Karpas-422 (cell line): ENCODE results near the gene GNG8. TPM values are rescaled to one million over a fixed set of nuclear protein-coding genes. Genes with fewer than 3 reads are reported as not detected.
"Not testable (repeated sequence)": the region's sequence is repeated elsewhere in the genome, so short reads cannot be mapped to it uniquely, and the experiment has no call there.

Experiments used
- DNase-seq: peaks from one replicate; pipeline ENCODE4 v3.0.0-alpha.2; 2015
- H2AFZ ChIP-seq: fragments of 200-600 bp; sonication (generic); 2 replicates; pipeline ENCODE4 v1.6.1; 2014; ENCODE audit warnings: antibody characterized with exemption, low read length, mixed read lengths
- H3K27ac ChIP-seq: fragments of 200-600 bp; sonication (generic); 2 replicates; pipeline ENCODE4 v1.5.1; 2014; ENCODE audit warnings: mild to moderate bottlenecking, low read length, moderate library complexity
- H3K27me3 ChIP-seq: fragments of 200-600 bp; sonication (generic); 2 replicates; pipeline ENCODE4 v1.6.1; 2014; ENCODE audit warnings: low read length, mixed read lengths
- H3K36me3 ChIP-seq: fragments of 200-600 bp; sonication (generic); 2 replicates; pipeline ENCODE4 v1.6.1; 2014; ENCODE audit warnings: low read length, mixed read lengths; ENCODE audit not compliant: insufficient read depth
- H3K4me1 ChIP-seq: fragments of 200-600 bp; sonication (generic); 2 replicates; pipeline ENCODE4 v1.6.1; 2014; ENCODE audit warnings: mild to moderate bottlenecking, low read length, mixed read lengths
- H3K4me2 ChIP-seq: fragments of 200-600 bp; sonication (generic); 2 replicates; pipeline ENCODE4 v1.6.1; 2014; ENCODE audit warnings: low read length, low read depth, mild to moderate bottlenecking; ENCODE audit not compliant: poor library complexity, severe bottlenecking
- H3K4me3 ChIP-seq: fragments of 200-600 bp; sonication (generic); 2 replicates; pipeline ENCODE4 v1.5.1; 2014; ENCODE audit warnings: mild to moderate bottlenecking, antibody characterized with exemption, low read length, mixed read lengths
- H3K79me2 ChIP-seq: fragments of 200-600 bp; sonication (generic); 2 replicates; pipeline ENCODE4 v1.6.1; 2014; ENCODE audit warnings: mild to moderate bottlenecking, low read length, mixed read lengths
- H3K9ac ChIP-seq: fragments of 200-600 bp; sonication (generic); 2 replicates; pipeline ENCODE4 v1.6.0; 2014; ENCODE audit warnings: low read length
- H3K9me2 ChIP-seq: fragments of 200-600 bp; sonication (generic), shearing (Covaris generic); replicated peaks from 2 replicates; pipeline ENCODE4 v1.6.0; 2014; ENCODE audit warnings: mild to moderate bottlenecking, low read length, moderate library complexity; ENCODE audit not compliant: insufficient read depth
- H3K9me3 ChIP-seq: fragments of 300-700, 200-600 bp; sonication (generic); 2 replicates; pipeline ENCODE4 v1.6.1; 2014; ENCODE audit warnings: low read length, mixed read lengths
- H4K20me1 ChIP-seq: fragments of 200-600 bp; sonication (generic); 2 replicates; pipeline ENCODE4 v1.6.1; 2014; ENCODE audit warnings: mild to moderate bottlenecking, antibody characterized with exemption, low read length, low read depth; ENCODE audit not compliant: insufficient read depth
- total RNA-seq: library from RNA; depleted of rRNA; stranded (reverse); fragments of >200 nt; shearing (Covaris generic); gene quantifications from 2 replicates; pipeline ENCODE4 v1.2.3, GENCODE V29; 2014; ENCODE audit warnings: low replicate concordance

GNG8 gene
- total RNA-seq, 1 experiment from 2014 or later = not detected

DNA sequence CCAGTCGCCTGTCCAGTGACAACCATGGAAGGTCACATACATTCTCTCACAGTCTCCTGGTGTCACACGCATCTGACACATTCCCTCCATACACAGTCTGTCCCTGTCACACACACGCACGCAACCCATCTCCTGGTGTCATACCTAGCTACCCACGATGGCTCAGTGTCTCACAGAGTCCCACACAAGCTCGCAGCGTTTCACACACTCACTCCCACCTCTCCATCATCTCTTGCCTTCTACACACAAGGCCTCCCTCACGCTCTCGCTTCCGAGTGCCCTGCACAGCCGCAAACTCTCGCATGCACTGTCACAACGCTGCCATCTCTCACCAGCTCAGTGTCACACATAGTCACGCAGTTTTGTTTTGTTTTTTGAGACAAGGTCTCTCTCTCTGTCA is 1.2 kb upstream of the GNG8 start:
- H3K36me3 ChIP-seq = no peaks in the 10 kb centered on the region

GRCh38 chr19:46634656-46635218 is 1.3 kb downstream of the GNG8 start:
- Histone ChIP-seq H3K27ac (no peak overlapping the region), H3K4me1 (peaks cover 47% of the 10 kb centered on the region), H3K27me3 (0 out of 2 replicates have a peak, but pooled peaks cover 3% of the 10 kb centered on the region)

More for the DNA sequence above, 1.2 kb upstream of the GNG8 start:
- no peaks in the 10 kb centered on the region for H3K9me3 ChIP-seq
- 0 out of 2 replicates have a peak, but pooled peaks cover 5% of the 10 kb centered on the region for H4K20me1 ChIP-seq
- H2AFZ ChIP-seq = no peak overlapping the region
- no peaks in the 10 kb centered on the region for H3K9me2 ChIP-seq
- no peak for DNase-seq
- no peak overlapping the region for H3K9ac ChIP-seq
- H3K4me1 ChIP-seq = peaks cover 47% of the 10 kb centered on the region
- H3K27me3 ChIP-seq = 0 out of 2 replicates have a peak, but pooled peaks cover 3% of the 10 kb centered on the region
- H3K4me2 ChIP-seq = no peak overlapping the region
- no peak overlapping the region for H3K4me3 ChIP-seq
- H3K79me2 ChIP-seq = no peaks in the 10 kb centered on the region
- H3K27ac ChIP-seq = no peak overlapping the region

DNA sequence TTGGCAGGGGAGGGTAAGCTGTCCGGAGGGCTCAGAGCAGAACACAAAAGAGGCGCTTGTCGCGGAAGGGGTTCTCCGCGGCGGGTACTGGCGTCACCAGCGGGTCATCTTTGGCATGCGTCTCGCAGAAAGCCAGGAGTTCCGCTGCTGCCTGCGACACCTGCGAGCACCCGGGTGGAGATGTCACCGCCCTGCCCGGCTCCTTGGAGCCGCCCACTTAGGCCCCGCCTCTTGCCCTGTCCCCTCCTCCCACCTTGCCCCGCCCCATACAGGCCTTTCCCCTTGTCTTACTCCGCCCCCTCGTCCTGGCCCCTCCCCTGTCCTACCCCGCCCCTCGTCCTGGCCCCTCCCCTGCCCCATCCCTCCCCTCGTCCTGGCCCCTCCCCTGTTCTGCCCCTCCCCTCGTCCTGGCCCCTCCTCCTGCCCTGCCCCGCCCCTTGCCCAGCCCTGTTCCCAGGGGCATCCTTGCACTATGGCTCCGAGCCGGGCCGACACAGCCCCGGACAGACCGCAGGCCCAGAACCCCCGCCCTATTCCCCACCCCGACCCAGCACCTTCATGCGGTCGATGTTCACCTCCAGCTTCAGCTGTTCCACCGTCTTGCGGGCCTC is 1.9 kb downstream of the GNG8 start:
- Histone ChIP-seq H3K79me2 (no peaks in the 10 kb centered on the region), H3K9ac (no peak overlapping the region), H3K9me2 (no peaks in the 10 kb centered on the region), H3K4me3 (no peak overlapping the region; the same call in 1 of the 2 replicates), H3K9me3 (no peaks in the 10 kb centered on the region), H3K4me2 (peak overlapping the region; percentile 57), H2AFZ (no peak overlapping the region), H3K4me1 (peaks cover 42% of the 10 kb centered on the region), H3K27ac (no peak overlapping the region), H3K36me3 (no peaks in the 10 kb centered on the region), H4K20me1 (no peaks in the 10 kb centered on the region), H3K27me3 (0 out of 2 replicates have a peak, but pooled peaks cover 3% of the 10 kb centered on the region)
- peak; percentile 92 for DNase-seq

More at GRCh38 chr19:46634656-46635218, 1.3 kb downstream of the GNG8 start:
- H2AFZ ChIP-seq = no peak overlapping the region
- no peak overlapping the region; the same call in 1 of the 2 replicates for H3K4me3 ChIP-seq
- no peaks in the 10 kb centered on the region for H3K79me2 ChIP-seq
- no peaks in the 10 kb centered on the region for H3K9me3 ChIP-seq
- DNase-seq = peak; percentile 50
- 0 out of 2 replicates have a peak, but pooled peaks cover 4% of the 10 kb centered on the region for H4K20me1 ChIP-seq
- peak overlapping the region; percentile 57 for H3K4me2 ChIP-seq
- no peak overlapping the region for H3K9ac ChIP-seq
- H3K9me2 ChIP-seq = no peaks in the 10 kb centered on the region
- H3K36me3 ChIP-seq = no peaks in the 10 kb centered on the region

GRCh38 chr19:46633130-46633529 is 2.9 kb downstream of the GNG8 start:
- no peak overlapping the region for H3K27ac ChIP-seq
- no peak for DNase-seq
- 0 out of 2 replicates have a peak, but pooled peaks cover 2% of the 10 kb centered on the region for H3K27me3 ChIP-seq
- H3K4me2 ChIP-seq = no peak overlapping the region
- no peaks in the 10 kb centered on the region for H3K9me2 ChIP-seq
- no peaks in the 10 kb centered on the region for H3K9me3 ChIP-seq
- no peak overlapping the region for H2AFZ ChIP-seq
- peaks cover 32% of the 10 kb centered on the region for H3K4me1 ChIP-seq
- H3K36me3 ChIP-seq = no peaks in the 10 kb centered on the region
- no peak overlapping the region for H3K4me3 ChIP-seq
- H4K20me1 ChIP-seq = no peaks in the 10 kb centered on the region
- H3K79me2 ChIP-seq = no peaks in the 10 kb centered on the region
- H3K9ac ChIP-seq = no peak overlapping the region

GRCh38 chr19:46631481-46631880 is 4.5 kb downstream of the GNG8 start:
- no peaks in the 10 kb centered on the region for H3K36me3 ChIP-seq
- no peak overlapping the region for H3K4me3 ChIP-seq
- peaks cover 28% of the 10 kb centered on the region for H3K4me1 ChIP-seq
- H2AFZ ChIP-seq = no peak overlapping the region
- no peaks in the 10 kb centered on the region for H3K9me3 ChIP-seq
- H3K27ac ChIP-seq = no peak overlapping the region
- H3K27me3 ChIP-seq = no peaks in the 10 kb centered on the region
- no peak overlapping the region for H3K9ac ChIP-seq
- no peaks in the 10 kb centered on the region for H3K79me2 ChIP-seq
- no peaks in the 10 kb centered on the region for H4K20me1 ChIP-seq
- no peak overlapping the region for H3K4me2 ChIP-seq
- H3K9me2 ChIP-seq = no peaks in the 10 kb centered on the region
- no peak for DNase-seq

GRCh38 chr19:46630586-46631205 is 5.3 kb downstream of the GNG8 start:
- Histone ChIP-seq H3K36me3 (no peaks in the 10 kb centered on the region), H2AFZ (no peak overlapping the region), H3K4me2 (no peak overlapping the region), H3K9me3 (no peaks in the 10 kb centered on the region), H4K20me1 (no peaks in the 10 kb centered on the region), H3K27me3 (no peaks in the 10 kb centered on the region), H3K79me2 (no peaks in the 10 kb centered on the region), H3K4me1 (peaks cover 20% of the 10 kb centered on the region), H3K9me2 (no peaks in the 10 kb centered on the region), H3K27ac (no peak overlapping the region), H3K4me3 (no peak overlapping the region), H3K9ac (no peak overlapping the region)
- no peak for DNase-seq

- Histone ChIP-seq H3K27ac (no peak overlapping the region), H3K4me1 (peaks cover 12% of the 10 kb centered on the region), H3K4me3 (no peak overlapping the region), H4K20me1 (no peaks in the 10 kb centered on the region), H3K9me2 (no peaks in the 10 kb centered on the region), H3K9me3 (no peaks in the 10 kb centered on the region), H2AFZ (no peak overlapping the region), H3K27me3 (no peaks in the 10 kb centered on the region), H3K9ac (no peak overlapping the region), H3K4me2 (no peak overlapping the region), H3K79me2 (no peaks in the 10 kb centered on the region), H3K36me3 (no peaks in the 10 kb centered on the region)
- no peak for DNase-seq
Measured at GRCh38 chr19:46629546-46630025, 6.4 kb downstream of the GNG8 start.

DNA sequence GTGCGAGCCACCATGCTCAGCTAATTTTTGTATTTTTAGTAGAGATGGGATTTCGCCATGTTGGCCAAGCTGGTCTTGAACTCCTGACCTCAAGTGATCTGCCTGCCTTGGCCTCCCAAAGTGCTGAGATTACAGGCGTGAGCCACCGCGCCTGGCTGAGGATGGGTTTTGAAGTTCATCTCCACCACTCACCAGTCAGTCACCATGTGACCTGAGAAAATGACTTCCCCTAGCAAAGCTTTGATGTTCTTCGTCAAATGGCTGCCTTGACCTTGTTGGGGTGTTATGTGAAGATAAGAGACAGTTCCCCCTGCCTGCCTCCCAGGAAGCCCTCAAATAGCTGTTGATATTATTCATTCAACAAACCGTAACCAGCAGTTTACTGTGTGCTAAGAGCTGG is 7.0 kb downstream of the GNG8 start:
- H3K4me2 ChIP-seq, H4K20me1 ChIP-seq, DNase-seq, H2AFZ ChIP-seq, H3K9me2 ChIP-seq, H3K9me3 ChIP-seq, H3K36me3 ChIP-seq, H3K27ac ChIP-seq, H3K4me1 ChIP-seq, H3K4me3 ChIP-seq, H3K9ac ChIP-seq, H3K79me2 ChIP-seq, H3K27me3 ChIP-seq: not testable (repeated sequence)
